GM12874 (cell line): ENCODE data around the gene TRIM69.

Source experiments
- CTCF ChIP-seq: IDR thresholded peaks from 2 replicates; pipeline ENCODE4 v1.5.1; 2011; ENCODE audit warnings: low read depth, mild to moderate bottlenecking, control low read depth, low read length, moderate library complexity; ENCODE audit not compliant: insufficient read depth

TRIM69 gene

GRCh38 chr15:44713006-44713966, 23.0 kb upstream of the TRIM69 start:
- TF ChIP-seq CTCF: no peak

- TF ChIP-seq CTCF: no peak
These were observed 21.1 kb upstream of the TRIM69 start for GRCh38 chr15:44715142-44715796.

- no peak for TF ChIP-seq CTCF
These were observed 20.5 kb upstream of the TRIM69 start for GRCh38 chr15:44715797-44716334.

GRCh38 chr15:44716983-44717602, 19.2 kb upstream of the TRIM69 start:
- no peak for TF ChIP-seq CTCF

- no peak for TF ChIP-seq CTCF
These were observed 18.0 kb upstream of the TRIM69 start for GRCh38 chr15:44718180-44718926.

- no peak for TF ChIP-seq CTCF
These were observed 17.4 kb upstream of the TRIM69 start for GRCh38 chr15:44718927-44719292.
